ENCODE results near the gene SYNPO. TPM values are rescaled to one million over a fixed set of nuclear protein-coding genes. Genes with fewer than 3 reads are reported as not detected.

The SYNPO gene
- total RNA-seq, 1 donor from 2014 or later: 174 TPM

DNA sequence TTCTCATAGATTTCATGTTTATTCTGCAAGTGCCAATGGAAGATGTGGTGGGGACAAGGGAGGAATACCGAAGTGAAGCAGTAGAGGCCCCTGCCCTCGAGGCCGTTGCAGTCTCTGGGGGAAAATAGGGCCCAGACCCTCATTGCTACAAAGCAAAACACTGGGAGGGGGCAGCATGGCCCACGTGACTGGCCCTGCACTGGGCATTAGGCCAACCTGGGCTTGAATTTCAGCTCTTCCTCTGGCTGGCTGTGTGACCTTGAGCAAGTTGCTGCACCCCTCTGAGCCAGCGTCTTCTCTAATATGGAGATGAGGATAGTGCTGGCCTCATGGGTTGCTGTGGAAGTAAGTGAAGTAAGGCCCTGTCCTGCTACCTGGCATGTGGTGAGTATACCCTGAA is 709 bp upstream of the SYNPO start:
- DNase-seq (ENCODE audit: low spot score): no peak

DNA sequence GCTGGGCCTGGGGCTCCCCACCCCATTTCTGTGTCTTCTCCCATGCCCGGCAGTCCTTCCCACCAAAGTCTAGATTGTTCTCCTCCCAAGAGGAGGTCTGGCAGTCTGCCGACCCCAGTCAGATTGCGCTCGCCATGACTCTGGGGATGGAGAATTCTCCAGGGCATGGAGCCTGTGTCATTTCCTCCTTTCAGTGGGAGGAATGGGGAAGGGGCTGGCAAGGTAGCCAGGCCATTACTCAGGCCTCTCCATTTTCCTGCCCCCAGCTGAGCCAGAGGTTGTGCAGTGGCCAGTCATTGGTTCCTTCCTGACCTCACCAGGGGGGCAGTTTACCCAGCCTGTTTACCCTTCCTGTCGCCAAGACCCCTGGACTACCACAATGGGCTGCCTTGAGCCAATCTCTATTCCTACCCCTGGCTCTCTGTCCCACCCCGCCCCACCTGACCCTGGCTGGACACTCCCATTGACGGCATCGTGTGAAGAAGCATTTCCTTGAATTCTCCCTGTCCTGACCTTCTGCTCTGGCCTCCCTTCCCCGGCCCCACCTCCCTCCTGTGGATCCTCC is 628 bp downstream of the SYNPO start:
- DNase-seq (ENCODE audit: low spot score): no peak

DNA sequence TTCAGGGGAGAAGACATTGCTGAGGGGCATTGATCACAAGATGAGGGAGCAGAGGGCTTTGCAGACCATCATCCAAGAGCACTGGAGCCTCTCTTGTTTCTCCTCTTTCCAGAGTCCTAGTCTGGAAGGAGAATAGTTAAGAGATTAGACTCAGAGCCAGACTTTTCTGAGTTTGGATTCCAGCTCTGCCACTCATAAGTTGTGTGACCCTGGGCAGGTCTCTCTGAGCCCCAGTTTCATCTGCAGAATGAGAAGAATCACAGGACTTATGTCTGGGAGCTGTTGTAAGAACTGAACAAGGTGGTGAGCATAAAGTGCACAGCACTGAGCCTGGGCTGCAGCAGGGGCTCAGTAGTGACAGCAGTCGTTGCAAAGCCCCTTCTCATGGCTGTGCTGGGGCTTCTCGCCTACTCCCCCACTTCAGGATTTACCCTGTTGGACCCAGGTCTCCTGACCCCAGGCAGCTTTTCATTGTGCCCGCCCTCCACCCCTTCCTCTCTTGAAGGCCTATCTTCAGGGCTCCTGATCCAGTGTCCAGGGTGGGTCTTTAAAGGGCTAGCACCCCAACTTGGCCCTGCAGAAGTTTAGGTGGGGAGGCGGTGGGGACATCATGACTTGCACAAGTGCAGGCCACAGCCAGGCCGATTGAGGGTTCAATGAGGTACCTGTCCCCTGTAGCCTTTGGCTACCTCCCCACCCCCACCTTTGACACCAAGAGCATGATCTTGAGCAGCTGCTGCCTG is 1.5 kb downstream of the SYNPO start:
- DNase-seq (ENCODE audit: low spot score): no peak

DNA sequence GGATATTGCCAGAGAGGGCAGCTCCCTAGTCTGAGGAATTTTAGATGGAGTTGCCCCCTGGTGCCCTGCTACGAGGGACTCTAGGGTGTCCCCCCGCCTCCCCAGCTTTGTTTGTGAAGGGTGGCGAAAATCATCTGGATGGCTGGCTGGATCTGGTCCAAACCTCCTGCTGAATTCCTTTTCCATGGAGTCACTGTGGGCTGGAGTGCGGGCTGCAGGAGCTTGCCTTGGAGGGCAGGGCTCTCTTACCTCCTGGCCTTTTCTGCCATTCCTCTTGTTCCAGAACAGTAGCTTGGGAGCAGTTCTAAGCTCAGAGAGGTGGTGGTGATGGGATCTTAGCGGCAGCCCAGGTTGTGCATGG is 2.1 kb downstream of the SYNPO start:
- DNase-seq (ENCODE audit: low spot score): no peak

DNA sequence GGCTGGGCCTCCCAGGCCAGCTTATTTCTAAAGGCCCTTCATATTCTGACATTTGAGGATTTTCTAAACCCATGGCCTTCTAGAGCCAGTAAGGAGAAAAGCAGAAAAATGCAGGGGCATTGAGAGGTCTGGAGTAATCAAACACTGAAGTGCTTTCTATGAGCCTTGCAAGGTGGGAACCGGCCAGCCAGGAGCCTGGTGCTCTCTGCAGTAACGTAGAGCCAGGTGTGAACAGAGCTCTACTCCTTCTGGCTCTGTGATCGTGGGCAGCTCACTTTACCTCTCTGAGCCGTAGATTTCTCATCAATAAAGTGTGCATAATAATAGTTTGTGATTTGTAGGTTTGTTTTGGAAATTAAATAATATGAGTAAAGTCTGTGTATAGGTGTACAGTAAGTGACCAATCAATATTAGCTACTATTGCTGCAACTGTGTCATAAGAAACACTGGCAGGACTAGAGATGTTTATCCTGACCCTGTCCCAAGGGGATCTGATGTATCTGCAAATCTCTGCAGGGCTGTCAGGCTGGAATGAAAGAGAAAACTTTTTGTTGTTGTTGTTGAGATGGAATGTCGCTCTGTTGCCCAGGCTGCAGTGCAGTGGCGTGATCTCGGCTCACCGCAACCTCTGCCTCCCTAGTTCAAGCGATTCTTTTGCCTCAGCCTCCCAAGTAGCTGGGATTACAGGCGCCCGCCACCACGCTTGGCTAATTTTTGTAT is 2.7 kb downstream of the SYNPO start:
- no peak for DNase-seq (ENCODE audit: low spot score)

DNA sequence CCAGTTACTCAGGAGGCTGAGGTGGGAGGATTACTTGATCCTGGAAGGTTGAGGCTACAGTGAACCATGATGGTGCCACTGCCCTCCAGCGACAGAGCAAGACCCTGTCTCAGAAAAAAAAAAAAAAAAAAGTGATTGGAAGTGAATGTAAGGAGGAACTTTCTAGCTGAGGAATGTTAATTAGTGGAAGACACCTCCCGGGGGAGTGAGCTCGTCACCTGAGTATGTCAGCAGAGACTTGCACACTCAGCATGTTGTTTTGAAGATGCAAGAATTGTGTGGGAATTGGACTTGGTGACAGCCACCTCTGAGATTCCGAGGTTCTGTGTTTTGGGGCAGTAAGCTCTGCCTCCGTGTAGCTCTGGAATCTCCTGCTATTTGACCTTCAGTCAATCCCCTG is 3.6 kb downstream of the SYNPO start:
- DNase-seq (ENCODE audit: low spot score): no peak

GRCh38 chr5:150644514-150644913 is 4.1 kb downstream of the SYNPO start:
- no peak for DNase-seq (ENCODE audit: low spot score)

DNA sequence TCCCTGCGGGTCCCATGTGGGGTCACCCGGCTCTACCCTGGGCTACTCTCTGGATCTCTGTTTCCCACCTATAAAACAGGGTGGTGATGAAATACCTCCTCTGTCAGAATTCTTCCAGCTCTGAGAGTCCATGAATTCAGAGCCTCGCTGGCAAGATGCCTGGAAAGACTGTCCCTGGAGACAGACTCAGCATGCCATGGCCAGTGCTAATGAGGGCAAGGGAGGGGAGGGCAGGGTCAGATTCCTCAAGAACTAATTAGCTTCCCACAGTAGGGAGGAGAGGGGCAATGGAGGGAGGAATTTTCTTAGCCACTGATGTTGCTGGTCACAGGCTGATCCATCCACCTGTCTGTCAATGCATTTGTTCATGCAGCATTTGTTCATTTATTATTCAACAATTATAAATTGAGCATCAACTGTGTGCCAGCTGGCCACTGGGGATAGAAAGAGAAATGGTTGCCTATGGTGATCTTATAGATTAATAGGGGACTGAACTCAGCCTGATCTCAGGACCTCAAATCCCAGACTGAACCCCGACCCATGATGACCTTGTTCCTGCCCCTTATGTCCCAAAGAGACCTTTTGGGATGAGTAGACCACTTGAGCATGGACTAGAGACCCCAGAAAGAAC is 4.7 kb downstream of the SYNPO start:
- no peak for DNase-seq (ENCODE audit: low spot score)

- DNase-seq (ENCODE audit: low spot score): no peak
Measured at GRCh38 chr5:150647275-150648251, 7.1 kb downstream of the SYNPO start.

GRCh38 chr5:150648294-150649107 is 8.0 kb downstream of the SYNPO start:
- no peak for DNase-seq (ENCODE audit: low spot score)

DNA sequence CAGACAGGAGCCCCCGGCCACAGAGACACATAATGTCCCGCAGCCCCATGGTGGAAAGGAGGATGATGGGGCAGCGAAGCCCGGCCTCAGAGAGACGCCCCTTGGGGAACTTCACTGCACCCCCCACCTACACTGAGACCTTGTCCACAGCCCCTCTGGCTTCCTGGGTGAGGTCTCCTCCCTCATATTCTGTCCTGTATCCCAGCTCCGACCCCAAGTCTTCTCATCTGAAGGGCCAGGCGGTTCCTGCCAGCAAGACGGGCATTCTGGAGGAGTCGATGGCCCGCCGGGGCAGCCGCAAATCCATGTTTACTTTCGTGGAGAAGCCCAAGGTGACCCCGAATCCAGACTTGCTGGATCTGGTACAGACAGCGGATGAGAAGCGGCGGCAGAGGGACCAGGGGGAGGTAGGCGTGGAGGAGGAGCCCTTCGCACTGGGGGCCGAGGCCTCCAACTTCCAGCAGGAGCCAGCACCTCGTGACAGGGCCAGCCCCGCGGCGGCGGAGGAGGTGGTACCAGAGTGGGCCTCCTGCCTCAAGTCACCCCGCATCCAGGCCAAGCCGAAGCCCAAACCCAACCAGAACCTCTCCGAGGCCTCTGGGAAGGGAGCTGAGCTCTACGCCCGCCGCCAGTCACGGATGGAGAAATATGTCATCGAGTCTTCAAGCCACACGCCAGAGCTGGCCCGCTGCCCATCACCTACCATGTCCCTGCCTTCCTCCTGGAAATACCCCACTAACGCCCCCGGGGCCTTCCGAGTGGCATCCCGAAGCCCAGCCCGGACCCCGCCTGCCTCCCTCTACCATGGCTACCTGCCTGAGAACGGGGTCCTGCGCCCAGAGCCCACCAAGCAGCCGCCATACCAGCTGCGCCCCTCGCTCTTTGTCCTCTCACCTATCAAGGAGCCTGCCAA is 8.9 kb downstream of the SYNPO start:
- no peak for DNase-seq (ENCODE audit: low spot score)

DNA sequence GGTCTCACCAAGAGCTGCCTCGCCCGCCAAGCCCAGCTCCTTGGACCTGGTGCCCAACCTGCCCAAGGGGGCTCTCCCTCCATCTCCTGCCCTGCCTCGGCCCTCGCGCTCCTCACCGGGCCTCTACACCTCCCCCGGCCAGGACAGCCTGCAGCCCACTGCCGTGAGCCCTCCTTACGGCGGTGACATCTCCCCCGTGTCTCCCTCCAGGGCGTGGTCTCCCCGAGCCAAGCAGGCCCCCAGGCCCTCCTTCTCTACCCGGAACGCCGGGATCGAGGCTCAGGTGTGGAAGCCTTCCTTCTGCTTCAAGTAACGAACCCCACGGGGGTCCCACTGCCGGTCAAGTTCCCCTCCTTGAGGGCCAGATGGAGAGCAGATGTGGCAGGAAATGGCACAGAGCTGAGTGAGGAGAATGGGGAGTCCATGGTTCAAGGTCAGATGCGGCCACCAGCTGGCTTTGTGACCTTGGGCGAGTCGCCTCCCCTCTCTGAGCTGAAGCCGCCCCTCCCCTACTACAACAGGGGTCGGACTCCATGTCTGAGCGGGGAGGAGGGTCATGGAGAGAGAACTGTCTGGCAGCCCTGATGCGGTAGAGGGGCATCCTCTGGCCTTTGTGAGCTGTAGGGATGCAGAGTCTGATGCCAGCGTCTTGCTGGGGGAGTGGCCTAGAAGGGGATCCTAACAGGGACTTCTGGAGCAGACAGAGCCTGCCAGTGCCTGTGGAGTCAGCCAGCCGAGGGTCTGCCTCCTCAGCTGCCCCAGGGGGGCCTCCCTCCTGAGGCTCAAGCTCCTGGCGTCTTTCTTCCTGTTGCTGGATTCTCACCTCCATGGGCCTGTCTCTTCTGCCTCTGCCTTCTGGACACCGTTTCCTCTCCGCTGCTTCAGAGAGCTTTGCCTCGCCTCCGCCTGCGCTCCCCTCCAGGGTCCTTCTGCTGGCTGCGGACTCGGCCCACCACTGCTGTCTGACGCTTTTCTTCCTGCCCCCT is 9.9 kb downstream of the SYNPO start:
- DNase-seq (ENCODE audit: low spot score): no peak

- no peak for DNase-seq (ENCODE audit: low spot score)
Measured at GRCh38 chr5:150651382-150651781, 10.9 kb downstream of the SYNPO start.

DNA sequence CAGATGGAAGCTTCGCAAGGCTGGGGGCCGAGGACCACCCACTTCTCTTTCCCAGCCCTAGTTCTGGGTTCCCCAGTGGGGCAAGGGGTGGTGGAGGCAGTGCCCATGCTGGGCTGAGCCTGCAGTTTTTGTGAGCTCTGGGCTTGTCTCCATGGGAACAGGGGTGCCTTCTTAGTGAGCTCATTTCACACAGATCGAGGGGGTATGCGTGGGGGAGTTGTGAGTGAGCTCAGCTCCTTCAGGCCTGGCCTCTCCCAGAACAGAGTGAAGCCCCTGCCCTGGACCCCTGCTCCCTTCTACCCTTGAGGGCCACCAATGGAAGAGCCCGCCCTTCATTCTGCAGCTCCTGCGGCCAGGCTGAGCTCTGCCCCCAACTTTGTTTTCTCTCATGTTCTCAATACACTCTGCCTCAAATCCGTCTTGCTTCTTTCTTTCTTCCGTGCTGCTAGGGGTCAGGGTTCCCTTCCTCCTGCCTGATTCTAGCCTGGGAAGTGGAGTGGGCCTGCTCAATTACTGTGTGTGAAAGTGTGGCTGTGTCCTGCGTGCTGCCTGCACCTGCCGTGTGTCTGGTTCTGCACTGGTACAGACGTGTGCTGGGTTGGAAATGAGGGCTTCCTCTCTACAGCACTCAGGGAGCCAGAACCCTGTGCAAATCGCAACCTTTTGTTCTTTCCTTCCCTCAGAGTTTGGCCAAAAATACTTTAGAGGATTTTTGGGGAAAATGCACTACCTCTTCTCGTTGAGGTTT is 11.6 kb downstream of the SYNPO start:
- no peak for DNase-seq (ENCODE audit: low spot score)

GRCh38 chr5:150653145-150653761 is 12.8 kb downstream of the SYNPO start:
- no peak for DNase-seq (ENCODE audit: low spot score)

DNA sequence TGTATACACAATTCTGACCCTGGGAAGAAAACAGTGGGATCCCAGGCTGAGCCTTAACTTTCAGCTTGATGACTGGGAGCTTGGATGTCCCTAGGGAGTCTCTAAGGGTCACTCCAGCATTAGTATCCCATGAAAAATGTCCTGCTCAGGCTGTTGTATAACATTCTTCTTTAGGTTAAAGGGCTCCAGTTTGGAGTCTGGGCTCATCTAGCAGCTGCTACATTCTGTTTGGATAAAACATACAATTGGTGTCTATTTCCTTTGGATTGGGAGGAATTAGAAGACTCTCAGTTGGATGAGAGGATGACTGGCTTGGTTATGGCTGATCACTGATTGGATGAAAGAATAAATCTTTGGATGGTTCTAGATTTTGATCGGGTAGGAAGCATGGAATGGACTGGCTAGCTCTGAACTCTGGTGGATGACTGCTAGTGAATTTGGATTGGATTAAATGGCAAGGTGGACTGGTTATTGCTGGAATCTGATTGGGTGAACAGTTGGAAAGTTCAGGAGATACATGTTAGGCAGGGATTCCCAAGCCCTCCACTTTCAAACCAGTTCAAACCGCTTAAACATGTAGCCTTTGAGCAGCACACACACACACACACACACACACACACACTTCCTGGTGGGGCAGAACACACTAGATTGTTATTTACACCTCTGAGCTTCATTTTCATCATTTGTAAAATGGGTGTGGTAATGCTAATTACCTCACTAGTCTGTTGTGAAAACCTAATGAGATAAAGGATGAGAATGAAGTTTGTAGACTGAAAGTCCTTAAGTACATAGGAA is 13.5 kb downstream of the SYNPO start:
- no peak for DNase-seq (ENCODE audit: low spot score)

Data from mesenteric fat pad (tissue), 1 donor.